OCI-LY1 (cell line): ENCODE data around the gene DEAF1.

ENCODE experiments used
- CTCF ChIP-seq: fragments of 200-600 bp; sonication (generic), shearing (Covaris generic); IDR thresholded peaks from 2 replicates; pipeline ENCODE4 v1.5.1; 2017; ENCODE audit warnings: mild to moderate bottlenecking, antibody characterized with exemption, low read length, moderate library complexity, mixed read lengths
- EZH2 ChIP-seq: fragments of 200-600 bp; sonication (generic), shearing (Covaris generic); IDR thresholded peaks from 2 replicates; pipeline ENCODE4 v1.8.0; 2017; ENCODE audit warnings: borderline replicate concordance, mixed run types, mild to moderate bottlenecking, antibody characterized with exemption, low read length, moderate library complexity, mixed read lengths

GRCh38 chr11:635945-636510 lies 59.0 kb downstream of the DEAF1 start:
- no peak for TF ChIP-seq CTCF
- no peak for TF ChIP-seq EZH2
